ENCODE data around the gene SLC17A9.

Gene SLC17A9

GRCh38 chr20:62969939-62970306, 17.4 kb downstream of the SLC17A9 start:
- no peak for DNase-seq

- DNase-seq, result no peak
These were observed 18.1 kb downstream of the SLC17A9 start for GRCh38 chr20:62970307-62971210.

GRCh38 chr20:62971211-62971949, 18.9 kb downstream of the SLC17A9 start:
- no peak for DNase-seq

GRCh38 chr20:62971950-62972844, 19.7 kb downstream of the SLC17A9 start:
- DNase-seq, result peak; percentile 75

- DNase-seq, result no peak
These were observed 20.6 kb downstream of the SLC17A9 start for GRCh38 chr20:62972845-62973745.

GRCh38 chr20:62975251-62975760, 22.8 kb downstream of the SLC17A9 start:
- DNase-seq, result no peak

- DNase-seq, result no peak
These were observed 23.5 kb downstream of the SLC17A9 start for GRCh38 chr20:62975812-62976508.

GRCh38 chr20:62976886-62977285, 24.4 kb downstream of the SLC17A9 start:
- DNase-seq, result no peak

- DNase-seq, result no peak
These were observed 25.4 kb downstream of the SLC17A9 start for GRCh38 chr20:62977613-62978560.

GRCh38 chr20:62978561-62978943, 26.0 kb downstream of the SLC17A9 start:
- no peak for DNase-seq

GRCh38 chr20:62979310-62979709, 26.8 kb downstream of the SLC17A9 start:
- DNase-seq, result no peak

GRCh38 chr20:62979876-62980373, 27.4 kb downstream of the SLC17A9 start:
- no peak for DNase-seq

- no peak for DNase-seq
These were observed 28.0 kb downstream of the SLC17A9 start for GRCh38 chr20:62980380-62980960.

- no peak for DNase-seq
These were observed 28.5 kb downstream of the SLC17A9 start for GRCh38 chr20:62980970-62981369.

GRCh38 chr20:62982124-62983075, 29.9 kb downstream of the SLC17A9 start:
- no peak for DNase-seq

- DNase-seq, result no peak
These were observed 30.7 kb downstream of the SLC17A9 start for GRCh38 chr20:62983210-62983609.

- DNase-seq, result no peak
These were observed 32.3 kb downstream of the SLC17A9 start for GRCh38 chr20:62984666-62985443.

Measured in KG1 (cell line).